Limb (tissue), 2 donors: ENCODE results near the gene ZNF804B.
"Not testable (repeated sequence)": the region's sequence is repeated elsewhere in the genome, so short reads cannot be mapped to it uniquely, and the experiment has no call there.

ENCODE experiments used
- DNase-seq, 2 donors: peaks; one replicate each; pipeline ENCODE4 v3.0.0-alpha.2; 2016; ENCODE audit errors: extremely low spot score in 2 of 2

The ZNF804B gene

GRCh38 chr7:89077992-89078391, 318.5 kb downstream of the ZNF804B start:
- DNase-seq, result no peak

GRCh38 chr7:89085580-89085979, 326.1 kb downstream of the ZNF804B start:
- no peak for DNase-seq

- no peak for DNase-seq
Observed at GRCh38 chr7:89091550-89091949, 332.1 kb downstream of the ZNF804B start.

GRCh38 chr7:89094269-89094668, 334.8 kb downstream of the ZNF804B start:
- DNase-seq, result no peak

GRCh38 chr7:89103564-89103963, 344.1 kb downstream of the ZNF804B start:
- no peak for DNase-seq

- no peak for DNase-seq
Observed at GRCh38 chr7:89104748-89105685, 345.5 kb downstream of the ZNF804B start.

GRCh38 chr7:89123871-89124270, 364.4 kb downstream of the ZNF804B start:
- no peak for DNase-seq

GRCh38 chr7:89129600-89130375, 370.3 kb downstream of the ZNF804B start:
- DNase-seq, result no peak

- DNase-seq, result no peak
Observed at GRCh38 chr7:89133357-89133756, 373.9 kb downstream of the ZNF804B start.

GRCh38 chr7:89133819-89134218, 374.3 kb downstream of the ZNF804B start:
- no peak for DNase-seq

GRCh38 chr7:89145801-89146200, 386.3 kb downstream of the ZNF804B start:
- no peak for DNase-seq

- DNase-seq, result no peak
Observed at GRCh38 chr7:89160107-89160506, 400.6 kb downstream of the ZNF804B start.

GRCh38 chr7:89165421-89165820, 405.9 kb downstream of the ZNF804B start:
- DNase-seq, result no peak

- DNase-seq, result no peak
Observed at GRCh38 chr7:89170628-89171027, 411.1 kb downstream of the ZNF804B start.

GRCh38 chr7:89182116-89182515, 422.6 kb downstream of the ZNF804B start:
- no peak for DNase-seq

GRCh38 chr7:89183712-89184111, 424.2 kb downstream of the ZNF804B start:
- DNase-seq, result no peak

- DNase-seq, result no peak
Observed at GRCh38 chr7:89200758-89201157, 441.3 kb downstream of the ZNF804B start.

GRCh38 chr7:89223900-89224395, 464.4 kb downstream of the ZNF804B start:
- no peak for DNase-seq

- not testable (repeated sequence) for DNase-seq
Observed at GRCh38 chr7:89228688-89229171, 469.2 kb downstream of the ZNF804B start.

GRCh38 chr7:89238156-89238555, 478.7 kb downstream of the ZNF804B start:
- DNase-seq, result no peak

- no peak for DNase-seq
Observed at GRCh38 chr7:89246196-89246595, 486.7 kb downstream of the ZNF804B start.

- DNase-seq, result no peak
Observed at GRCh38 chr7:89247207-89247606, 487.7 kb downstream of the ZNF804B start.
